ENCODE data around the gene ATG16L2. TPM values are rescaled to one million over a fixed set of nuclear protein-coding genes. Genes with fewer than 3 reads are reported as not detected.

Gene ATG16L2
- total RNA-seq, 1 donor = 12.4 TPM

GRCh38 chr11:72829884-72830533 is 15.8 kb downstream of the ATG16L2 start:
- no peak for TF ChIP-seq CTCF (IDR thresholded peaks at IDR 0.05; ENCODE audit: insufficient read depth, low read length)
- no peak overlapping the region for H3K4me3 ChIP-seq (ENCODE audit: low read depth, low read length)
- DNase-seq (ENCODE audit: low read depth) = no peak

GRCh38 chr11:72831521-72832300 is 17.5 kb downstream of the ATG16L2 start:
- no peak overlapping the region for H3K4me3 ChIP-seq (ENCODE audit: low read depth, low read length)
- TF ChIP-seq CTCF (IDR thresholded peaks at IDR 0.05; ENCODE audit: insufficient read depth, low read length) = peak; percentile 99
- DNase-seq (ENCODE audit: low read depth) = peak; percentile 76

- no peak for TF ChIP-seq CTCF (IDR thresholded peaks at IDR 0.05; ENCODE audit: insufficient read depth, low read length)
- DNase-seq (ENCODE audit: low read depth) = no peak
- no peak overlapping the region for H3K4me3 ChIP-seq (ENCODE audit: low read depth, low read length)
Observed at GRCh38 chr11:72832301-72833082, 18.3 kb downstream of the ATG16L2 start.

GRCh38 chr11:72833083-72833733 is 19.0 kb downstream of the ATG16L2 start:
- no peak for TF ChIP-seq CTCF (IDR thresholded peaks at IDR 0.05; ENCODE audit: insufficient read depth, low read length)
- no peak for DNase-seq (ENCODE audit: low read depth)
- no peak overlapping the region for H3K4me3 ChIP-seq (ENCODE audit: low read depth, low read length)

GRCh38 chr11:72833811-72834493 is 19.7 kb downstream of the ATG16L2 start:
- no peak overlapping the region for H3K4me3 ChIP-seq (ENCODE audit: low read depth, low read length)
- peak; percentile 52 for DNase-seq (ENCODE audit: low read depth)
- no peak for TF ChIP-seq CTCF (IDR thresholded peaks at IDR 0.05; ENCODE audit: insufficient read depth, low read length)

GRCh38 chr11:72834905-72835304 is 20.7 kb downstream of the ATG16L2 start:
- TF ChIP-seq CTCF (IDR thresholded peaks at IDR 0.05; ENCODE audit: insufficient read depth, low read length) = no peak
- no peak for DNase-seq (ENCODE audit: low read depth)
- H3K4me3 ChIP-seq (ENCODE audit: low read depth, low read length) = no peak overlapping the region
